ENCODE results near the gene ANO7.

Gene ANO7

GRCh38 chr2:241188361-241189092 is at the start of gene ANO7:
ANO7 (plus strand) TSS chr2:241188677; CDS start chr2:241190064, 1,387 bp downstream.
- no peak for TF ChIP-seq CTCF (IDR thresholded peaks at IDR 0.05; ENCODE audit: low read depth, low read length)
- DNase-seq (ENCODE audit: low read depth, low spot score) = no peak
- H3K4me3 ChIP-seq (ENCODE audit: low read depth, low read length) = no peak within 1 kb of the TSS
- in situ Hi-C loops (cut with HindIII; ENCODE audit: low sequenced_read_pairs) = no loop called here

GRCh38 chr2:241139531-241140444 is 48.7 kb upstream of the ANO7 start:
- no peak for TF ChIP-seq CTCF (IDR thresholded peaks at IDR 0.05; ENCODE audit: low read depth, low read length)
- in situ Hi-C loops (cut with HindIII; ENCODE audit: low sequenced_read_pairs) = no loop called here
- DNase-seq (ENCODE audit: low read depth, low spot score) = no peak
- no peak overlapping the region for H3K4me3 ChIP-seq (ENCODE audit: low read depth, low read length)

DNA sequence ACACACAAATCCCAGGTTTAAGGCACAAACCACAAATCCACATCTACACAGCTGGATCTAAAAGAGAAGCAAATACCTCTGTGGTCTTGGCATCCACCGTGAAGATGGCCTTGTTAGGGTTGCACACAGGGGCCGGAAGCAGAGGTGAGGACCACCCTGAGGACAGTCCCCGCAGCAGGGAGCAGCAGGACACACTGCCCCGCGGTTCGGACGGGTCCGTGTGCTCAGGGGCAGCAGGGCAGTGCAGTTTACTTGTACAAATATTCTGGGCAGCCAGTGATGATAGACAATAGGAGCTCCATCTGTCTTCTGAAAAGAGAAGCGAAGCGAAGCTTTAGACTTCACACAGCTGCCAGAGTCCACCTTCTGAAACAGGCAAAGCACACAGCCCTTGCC is 48.0 kb upstream of the ANO7 start:
- in situ Hi-C loops (cut with HindIII; ENCODE audit: low sequenced_read_pairs) = no loop called here
- no peak for TF ChIP-seq CTCF (IDR thresholded peaks at IDR 0.05; ENCODE audit: low read depth, low read length)
- H3K4me3 ChIP-seq (ENCODE audit: low read depth, low read length) = no peak overlapping the region
- DNase-seq (ENCODE audit: low read depth, low spot score) = no peak

- no peak overlapping the region for H3K4me3 ChIP-seq (ENCODE audit: low read depth, low read length)
- DNase-seq (ENCODE audit: low read depth, low spot score) = no peak
- in situ Hi-C loops (cut with HindIII; ENCODE audit: low sequenced_read_pairs) = no loop called here
- no peak for TF ChIP-seq CTCF (IDR thresholded peaks at IDR 0.05; ENCODE audit: low read depth, low read length)
These were observed 47.2 kb upstream of the ANO7 start for GRCh38 chr2:241141214-241141770.

DNA sequence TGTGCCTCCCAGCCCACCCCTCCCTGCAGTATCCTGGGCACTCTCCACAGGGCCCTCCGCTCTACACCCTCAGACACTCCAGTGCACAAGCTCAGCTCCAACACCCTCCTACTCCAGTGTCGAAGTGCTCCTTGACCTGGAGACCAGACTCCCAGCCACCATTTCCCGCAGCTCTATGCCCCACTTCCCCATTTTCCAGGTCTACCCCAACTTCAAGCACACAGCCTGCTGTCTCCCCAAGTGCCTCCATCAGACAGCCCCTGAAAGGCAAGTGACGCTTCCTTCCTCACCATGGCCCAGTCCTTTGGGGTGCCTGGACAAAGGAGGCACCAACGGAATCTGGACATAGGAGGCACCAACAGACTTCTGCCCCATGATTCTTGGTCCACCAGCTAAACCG is 46.4 kb upstream of the ANO7 start:
- DNase-seq (ENCODE audit: low read depth, low spot score) = no peak
- in situ Hi-C loops (cut with HindIII; ENCODE audit: low sequenced_read_pairs) = no loop called here
- TF ChIP-seq CTCF (IDR thresholded peaks at IDR 0.05; ENCODE audit: low read depth, low read length) = no peak
- H3K4me3 ChIP-seq (ENCODE audit: low read depth, low read length) = no peak overlapping the region

DNA sequence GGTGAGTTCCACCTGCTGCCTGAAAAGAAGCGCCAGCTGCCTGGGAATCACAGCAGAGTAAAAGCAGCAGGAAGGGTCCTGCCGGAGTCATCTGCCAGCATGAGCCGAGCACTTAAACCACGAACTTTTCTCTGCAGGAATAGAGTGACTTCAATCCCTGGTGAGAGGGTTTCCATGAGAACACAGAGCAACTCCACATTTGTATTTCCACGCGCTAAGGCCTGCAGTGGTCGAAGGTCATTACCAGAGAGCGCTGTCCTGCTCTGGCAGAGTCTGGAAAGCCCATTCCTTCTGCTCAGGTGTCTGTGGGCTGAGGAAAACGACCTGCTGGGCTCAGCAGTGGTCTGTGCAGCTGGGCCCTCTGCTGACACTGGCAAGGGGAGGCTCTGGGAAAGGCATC is 45.9 kb upstream of the ANO7 start:
- no peak for DNase-seq (ENCODE audit: low read depth, low spot score)
- in situ Hi-C loops (cut with HindIII; ENCODE audit: low sequenced_read_pairs) = no loop called here
- H3K4me3 ChIP-seq (ENCODE audit: low read depth, low read length) = no peak overlapping the region
- no peak for TF ChIP-seq CTCF (IDR thresholded peaks at IDR 0.05; ENCODE audit: low read depth, low read length)

All from astrocyte of the spinal cord (primary cell).